Vagina (tissue), 2 donors: Measurements from ENCODE around the gene ASCC3.

Experiments
- CTCF ChIP-seq, 3 experiments: fragments of 450-650 bp in 2 of 3; fragments of 200-600 bp in 1 of 3; sonication (generic) in 1 of 3; IDR thresholded peaks; one replicate each; pipeline ENCODE4 v1.5.1; 2017 to 2019; ENCODE audit warnings: antibody characterized with exemption in 3 of 3, mild to moderate bottlenecking in 2 of 3, moderate library complexity in 2 of 3
- POLR2A ChIP-seq, 2 donors: fragments of 450-650 bp; IDR thresholded peaks; one replicate each; pipeline ENCODE4 v1.6.1; 2017; ENCODE audit warnings: antibody characterized with exemption in 2 of 2, mild to moderate bottlenecking in 2 of 2, moderate library complexity in 2 of 2
- POLR2AphosphoS5 ChIP-seq, 2 donors: sonication (generic); formaldehyde crosslinking; IDR thresholded peaks; one replicate each; pipeline ENCODE4 v1.9.0; 2017; ENCODE audit warnings: antibody characterized with exemption in 2 of 2, mild to moderate bottlenecking in 2 of 2, low read depth in 1 of 2; ENCODE audit not compliant: insufficient read depth in 1 of 2

- TF ChIP-seq POLR2AphosphoS5 (IDR thresholded peaks at IDR 0.05; ENCODE audit: insufficient read depth in 1 of 2, low read depth in 1 of 2), result no peak
- TF ChIP-seq CTCF (IDR thresholded peaks at IDR 0.05), result no peak
- no peak for TF ChIP-seq POLR2A (IDR thresholded peaks at IDR 0.05)
Measured at GRCh38 chr6:100633096-100633777, 247.9 kb downstream of the ASCC3 start.
